ENCODE data around the gene ZSWIM6.

Gene ZSWIM6

DNA sequence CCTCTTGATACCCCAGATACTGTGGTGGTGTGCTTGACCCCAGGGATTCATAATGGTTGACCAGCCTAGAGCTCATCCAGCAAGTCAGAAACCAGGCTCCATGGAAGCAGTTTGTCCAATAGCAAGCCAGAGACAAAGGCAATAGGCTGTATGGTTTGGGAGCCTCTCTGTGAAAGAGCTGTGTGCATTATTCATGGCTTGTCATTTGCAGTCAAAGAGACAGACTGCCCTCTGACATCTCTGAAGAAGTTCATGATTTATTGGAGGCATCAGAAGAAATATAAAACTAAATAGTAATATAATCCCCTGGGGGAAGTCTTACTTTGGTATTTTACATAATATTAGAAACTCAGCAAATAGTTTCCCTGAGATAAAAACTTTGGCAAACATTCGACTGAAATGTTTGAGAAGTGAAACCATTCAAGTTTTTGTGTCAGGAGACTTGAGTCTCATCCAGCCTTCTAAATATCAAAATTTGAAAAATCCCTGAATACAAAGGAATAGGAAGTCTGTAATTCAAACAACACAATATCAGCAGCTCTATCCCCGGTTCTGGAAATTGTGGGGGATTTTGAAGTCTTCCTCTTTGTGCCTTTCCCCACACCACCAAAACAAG lies 250.3 kb downstream of the ZSWIM6 start:
- TF ChIP-seq, protein P1, sequence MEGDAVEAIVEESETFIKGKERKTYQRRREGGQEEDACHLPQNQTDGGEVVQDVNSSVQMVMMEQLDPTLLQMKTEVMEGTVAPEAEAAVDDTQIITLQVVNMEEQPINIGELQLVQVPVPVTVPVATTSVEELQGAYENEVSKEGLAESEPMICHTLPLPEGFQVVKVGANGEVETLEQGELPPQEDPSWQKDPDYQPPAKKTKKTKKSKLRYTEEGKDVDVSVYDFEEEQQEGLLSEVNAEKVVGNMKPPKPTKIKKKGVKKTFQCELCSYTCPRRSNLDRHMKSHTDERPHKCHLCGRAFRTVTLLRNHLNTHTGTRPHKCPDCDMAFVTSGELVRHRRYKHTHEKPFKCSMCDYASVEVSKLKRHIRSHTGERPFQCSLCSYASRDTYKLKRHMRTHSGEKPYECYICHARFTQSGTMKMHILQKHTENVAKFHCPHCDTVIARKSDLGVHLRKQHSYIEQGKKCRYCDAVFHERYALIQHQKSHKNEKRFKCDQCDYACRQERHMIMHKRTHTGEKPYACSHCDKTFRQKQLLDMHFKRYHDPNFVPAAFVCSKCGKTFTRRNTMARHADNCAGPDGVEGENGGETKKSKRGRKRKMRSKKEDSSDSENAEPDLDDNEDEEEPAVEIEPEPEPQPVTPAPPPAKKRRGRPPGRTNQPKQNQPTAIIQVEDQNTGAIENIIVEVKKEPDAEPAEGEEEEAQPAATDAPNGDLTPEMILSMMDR (IDR thresholded peaks at IDR 0.05; ENCODE audit: insufficient read depth, low read length, poor library complexity, severe bottlenecking), result no peak
- TF ChIP-seq EZH2phosphoT487 (conservative IDR thresholded peaks at IDR 0.05; ENCODE audit: low read length), result no peak
- Histone ChIP-seq H3K27ac (ENCODE audit: low read depth, low read length) (no peak overlapping the region), H2AFZ (ENCODE audit: low read depth, low read length, severe bottlenecking) (no peak overlapping the region), H3K79me2 (ENCODE audit: insufficient read depth, low read length) (no peaks in the 10 kb centered on the region), H3K9me3 (ENCODE audit: insufficient read depth, low read length) (no peaks in the 10 kb centered on the region), H3K36me3 (ENCODE audit: low read length) (no peaks in the 10 kb centered on the region), H3K9me2 (replicated peaks; ENCODE audit: insufficient read depth, low read length) (no peaks in the 10 kb centered on the region), H3F3A (ENCODE audit: insufficient read depth) (no peaks in the 10 kb centered on the region), H3K9ac (ENCODE audit: low read length) (no peak overlapping the region), H4K20me1 (ENCODE audit: low read depth, low read length) (no peaks in the 10 kb centered on the region), H3K4me3 (ENCODE audit: insufficient read depth, low read length, poor library complexity, severe bottlenecking) (no peak overlapping the region), H3K27me3 (ENCODE audit: low read length) (no peaks in the 10 kb centered on the region), H3K4me2 (ENCODE audit: low read depth, low read length, poor library complexity, severe bottlenecking) (no peak overlapping the region)

DNA sequence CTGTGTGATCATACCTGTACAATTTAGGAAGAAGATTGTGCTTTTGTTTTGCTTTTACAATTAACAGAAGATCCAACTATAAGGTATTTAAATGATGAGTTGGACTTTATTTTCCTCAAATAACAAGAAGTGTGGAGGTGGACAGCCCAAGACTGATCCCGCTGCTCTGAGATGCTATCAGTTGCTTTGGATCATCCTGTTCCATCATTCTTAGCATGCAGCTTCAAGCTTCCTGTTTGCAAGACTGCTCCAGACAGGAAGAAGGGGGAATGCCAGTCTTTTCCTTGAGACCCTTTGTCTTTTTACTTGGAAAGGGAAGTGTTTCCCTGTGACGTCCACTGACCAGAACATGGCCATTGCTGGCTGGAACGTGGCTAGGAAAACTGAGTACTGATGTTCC lies 250.8 kb downstream of the ZSWIM6 start:
- no peaks in the 10 kb centered on the region for H4K20me1 ChIP-seq (ENCODE audit: low read depth, low read length)
- no peak overlapping the region for H3K4me2 ChIP-seq (ENCODE audit: low read depth, low read length, poor library complexity, severe bottlenecking)
- H3F3A ChIP-seq (ENCODE audit: insufficient read depth), result no peaks in the 10 kb centered on the region

DNA sequence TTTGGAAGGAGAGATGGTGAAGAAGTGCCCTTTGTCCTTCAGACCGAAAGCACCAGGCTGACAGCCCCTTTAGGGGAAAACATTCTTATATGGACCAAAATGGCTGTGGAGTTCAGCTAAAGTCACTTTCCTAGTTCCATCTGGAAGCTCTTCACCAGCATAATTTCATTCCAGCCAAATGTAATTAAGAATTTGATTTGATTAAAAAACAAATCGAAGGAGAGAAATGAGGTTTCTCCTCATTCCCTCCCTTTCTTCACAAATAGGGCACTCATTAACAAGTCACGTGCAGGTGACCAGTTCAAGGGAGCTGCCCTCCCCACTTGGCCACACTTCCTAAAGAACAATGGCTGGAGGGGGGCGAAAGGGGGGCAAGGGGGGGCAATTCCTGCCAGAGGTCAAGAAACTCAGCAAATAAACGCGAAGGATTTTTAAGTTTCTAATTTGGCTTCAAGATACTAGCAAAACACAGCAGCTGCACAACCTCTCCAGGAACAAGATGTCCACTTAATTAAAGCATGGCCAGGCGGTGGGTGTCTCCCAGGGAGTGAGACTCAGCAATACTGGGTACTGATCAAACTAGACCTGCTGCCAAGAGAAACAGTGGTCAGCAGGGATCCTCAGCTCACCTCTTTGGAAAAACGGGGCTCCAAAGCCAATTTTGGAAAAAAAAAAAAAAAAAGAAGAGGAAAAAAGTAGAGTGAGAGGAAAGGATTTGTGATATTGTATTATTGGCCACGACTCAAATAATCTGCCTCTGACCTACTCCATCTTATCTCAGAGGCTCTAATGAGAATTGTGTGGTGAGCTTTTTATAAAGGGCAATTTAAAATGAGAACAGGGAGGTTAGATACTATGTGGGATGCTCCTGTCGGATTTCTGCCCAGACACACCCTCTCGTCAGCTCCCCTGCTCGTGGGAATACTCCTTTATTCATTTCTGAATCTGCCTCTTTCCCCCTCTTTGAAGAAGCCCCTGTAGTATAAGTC lies 254.3 kb downstream of the ZSWIM6 start:
- no peaks in the 10 kb centered on the region for H3F3A ChIP-seq (ENCODE audit: insufficient read depth)
- H3K4me2 ChIP-seq (ENCODE audit: low read depth, low read length, poor library complexity, severe bottlenecking), result no peak overlapping the region
- H4K20me1 ChIP-seq (ENCODE audit: low read depth, low read length), result no peaks in the 10 kb centered on the region
- H3K79me2 ChIP-seq (ENCODE audit: insufficient read depth, low read length), result no peaks in the 10 kb centered on the region
- no peaks in the 10 kb centered on the region for H3K9me3 ChIP-seq (ENCODE audit: insufficient read depth, low read length)
- H3K4me3 ChIP-seq (ENCODE audit: insufficient read depth, low read length, poor library complexity, severe bottlenecking), result no peak overlapping the region
- no peak overlapping the region for H3K9ac ChIP-seq (ENCODE audit: low read length)
- H3K9me2 ChIP-seq (replicated peaks; ENCODE audit: insufficient read depth, low read length), result no peaks in the 10 kb centered on the region
- H3K27me3 ChIP-seq (ENCODE audit: low read length), result no peaks in the 10 kb centered on the region
- H3K36me3 ChIP-seq (ENCODE audit: low read length), result no peaks in the 10 kb centered on the region
- no peak overlapping the region for H3K27ac ChIP-seq (ENCODE audit: low read depth, low read length)
- TF ChIP-seq, protein P1 (IDR thresholded peaks at IDR 0.05; ENCODE audit: insufficient read depth, low read length, poor library complexity, severe bottlenecking), result no peak
- TF ChIP-seq EZH2phosphoT487 (conservative IDR thresholded peaks at IDR 0.05; ENCODE audit: low read length), result no peak
- no peak overlapping the region for H2AFZ ChIP-seq (ENCODE audit: low read depth, low read length, severe bottlenecking)

More for the DNA sequence above, 250.8 kb downstream of the ZSWIM6 start:
- Histone ChIP-seq H3K9me2 (replicated peaks; ENCODE audit: insufficient read depth, low read length) (no peaks in the 10 kb centered on the region), H3K9ac (ENCODE audit: low read length) (no peak overlapping the region), H3K9me3 (ENCODE audit: insufficient read depth, low read length) (no peaks in the 10 kb centered on the region), H2AFZ (ENCODE audit: low read depth, low read length, severe bottlenecking) (no peak overlapping the region), H3K79me2 (ENCODE audit: insufficient read depth, low read length) (no peaks in the 10 kb centered on the region), H3K36me3 (ENCODE audit: low read length) (no peaks in the 10 kb centered on the region), H3K4me3 (ENCODE audit: insufficient read depth, low read length, poor library complexity, severe bottlenecking) (no peak overlapping the region), H3K27me3 (ENCODE audit: low read length) (no peaks in the 10 kb centered on the region), H3K27ac (ENCODE audit: low read depth, low read length) (no peak overlapping the region)
- TF ChIP-seq EZH2phosphoT487 (conservative IDR thresholded peaks at IDR 0.05; ENCODE audit: low read length), result no peak
- TF ChIP-seq, protein P1 (IDR thresholded peaks at IDR 0.05; ENCODE audit: insufficient read depth, low read length, poor library complexity, severe bottlenecking), result no peak
